T-helper 1 cell treated with Interleukin-12 subunit alpha and Interleukin-12 subunit beta and Interleukin-4 antibody, amounts not matched to agents 30 μg/mL and 1 μg/mL, for 36 hours (primary cell): Measurements from ENCODE around the gene PTPRN2.
"Not testable (repeated sequence)": the region's sequence is repeated elsewhere in the genome, so short reads cannot be mapped to it uniquely, and the experiment has no call there.

Experiments
- H3K27ac Mint-ChIP-seq: one replicate; pipeline ENCODE4 v1.8.0; 2021; ENCODE audit warnings: mild to moderate bottlenecking, mixed read lengths
- H3K27me3 Mint-ChIP-seq: one replicate; pipeline ENCODE4 v1.8.0; 2021; ENCODE audit warnings: low read depth, mixed read lengths
- H3K36me3 Mint-ChIP-seq: one replicate; pipeline ENCODE4 v1.8.0; 2021; ENCODE audit warnings: low read depth, mixed read lengths
- H3K4me1 Mint-ChIP-seq: one replicate; pipeline ENCODE4 v1.8.0; 2021; ENCODE audit warnings: low read depth, mixed read lengths
- H3K4me3 Mint-ChIP-seq: one replicate; pipeline ENCODE4 v1.8.0; 2021; ENCODE audit warnings: mild to moderate bottlenecking, moderate library complexity, mixed read lengths
- H3K9me3 Mint-ChIP-seq: one replicate; pipeline ENCODE4 v1.8.0; 2021; ENCODE audit warnings: mixed read lengths

Gene PTPRN2

GRCh38 chr7:157854066-157854891, 733.3 kb downstream of the PTPRN2 start:
- Mint-ChIP-seq H3K4me1 (peaks cover 9% of the 10 kb centered on the region), H3K27ac (no peak overlapping the region), H3K27me3 (no peaks in the 10 kb centered on the region), H3K9me3 (no peaks in the 10 kb centered on the region), H3K36me3 (no peaks in the 10 kb centered on the region), H3K4me3 (no peak overlapping the region)

- no peak overlapping the region for H3K4me3 Mint-ChIP-seq
- no peak overlapping the region for H3K27ac Mint-ChIP-seq
These were observed 733.9 kb downstream of the PTPRN2 start for GRCh38 chr7:157853789-157854065.

GRCh38 chr7:157853076-157853788, 734.4 kb downstream of the PTPRN2 start:
- Mint-ChIP-seq H3K4me3 (no peak overlapping the region), H3K9me3 (no peaks in the 10 kb centered on the region), H3K27ac (no peak overlapping the region), H3K4me1 (peaks cover 9% of the 10 kb centered on the region), H3K36me3 (no peaks in the 10 kb centered on the region), H3K27me3 (no peaks in the 10 kb centered on the region)

More at GRCh38 chr7:157853789-157854065, 733.9 kb downstream of the PTPRN2 start:
- H3K9me3 Mint-ChIP-seq, result no peaks in the 10 kb centered on the region
- H3K27me3 Mint-ChIP-seq, result no peaks in the 10 kb centered on the region
- H3K36me3 Mint-ChIP-seq, result no peaks in the 10 kb centered on the region
- H3K4me1 Mint-ChIP-seq, result peaks cover 9% of the 10 kb centered on the region

DNA sequence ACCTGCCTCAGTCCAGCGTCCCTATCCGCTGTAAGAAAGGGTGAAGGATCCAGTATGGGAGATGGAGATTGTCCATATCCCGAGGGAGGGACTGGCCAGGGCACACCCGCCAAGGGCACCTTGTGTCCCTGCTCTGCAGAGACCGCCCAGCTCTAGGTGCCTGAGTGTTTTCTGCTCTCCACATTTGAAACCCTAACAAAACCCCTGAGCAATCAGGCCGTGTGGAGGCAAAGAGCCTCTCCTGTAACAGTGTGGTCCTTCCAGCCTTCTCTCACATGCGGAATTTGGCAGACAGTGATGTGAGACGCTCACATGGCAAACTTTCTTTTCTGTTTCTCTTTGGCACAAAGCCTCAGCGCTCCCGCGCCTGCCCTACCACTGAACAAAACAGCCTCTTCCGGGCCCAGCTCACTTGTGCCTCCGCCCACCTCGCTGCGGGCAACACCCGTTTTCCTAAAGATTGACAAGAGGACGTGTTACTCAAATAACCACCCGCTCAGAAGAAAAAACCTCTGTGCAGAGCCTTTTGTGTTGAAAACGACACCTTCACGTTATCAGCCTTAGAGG, 736.0 kb downstream of the PTPRN2 start:
- no peaks in the 10 kb centered on the region for H3K36me3 Mint-ChIP-seq
- H3K27ac Mint-ChIP-seq, result peak overlapping the region; percentile 84
- peak overlapping the region; percentile 69 for H3K4me3 Mint-ChIP-seq
- no peaks in the 10 kb centered on the region for H3K27me3 Mint-ChIP-seq
- H3K4me1 Mint-ChIP-seq, result peaks cover 9% of the 10 kb centered on the region
- no peaks in the 10 kb centered on the region for H3K9me3 Mint-ChIP-seq

DNA sequence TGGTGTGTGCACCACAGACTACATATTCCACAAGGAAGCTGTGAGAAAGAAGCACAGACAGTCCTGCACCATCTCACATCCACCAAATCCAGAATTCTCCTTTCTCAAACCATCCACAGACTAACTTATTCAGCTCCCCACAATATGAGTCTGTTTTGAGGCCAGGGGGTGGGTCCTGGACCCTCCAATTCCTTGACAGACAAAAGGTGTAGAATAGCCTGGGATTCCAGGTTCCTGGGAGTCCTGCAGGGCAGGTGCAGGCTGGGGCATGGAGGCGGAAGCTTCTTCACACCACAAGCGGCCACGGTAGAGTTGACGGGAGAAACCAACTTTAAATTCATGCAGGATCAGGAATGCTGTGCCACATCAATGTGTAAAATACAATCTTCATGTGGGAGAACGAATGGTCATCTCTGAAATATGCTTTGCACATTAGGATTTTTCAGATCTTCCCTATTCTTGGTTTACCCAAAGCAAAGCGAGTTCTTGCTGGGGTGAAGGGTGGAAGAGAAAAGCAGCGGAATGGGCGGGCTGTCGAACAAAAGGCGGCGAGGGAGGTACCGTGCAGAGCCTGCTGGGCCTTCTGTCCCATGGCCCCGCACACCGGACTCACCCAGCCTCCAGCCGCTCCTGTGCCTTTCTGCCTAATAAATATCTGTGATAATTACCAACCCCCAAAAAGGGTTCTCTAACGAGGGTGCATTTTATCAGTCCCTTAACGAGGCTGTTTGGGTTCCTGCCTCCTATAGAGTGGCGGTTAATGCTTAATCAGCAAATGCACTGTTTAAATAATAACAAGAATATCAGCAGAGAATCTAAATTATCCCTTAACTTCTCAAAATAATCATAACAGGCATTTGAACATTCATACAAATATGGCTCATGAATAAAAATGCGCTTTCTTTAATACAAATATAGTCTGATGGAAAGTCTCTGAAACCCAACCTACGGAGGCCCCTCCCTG, 736.9 kb downstream of the PTPRN2 start:
- Mint-ChIP-seq H3K27ac (peak overlapping the region; percentile 84), H3K4me1 (peaks cover 9% of the 10 kb centered on the region), H3K9me3 (no peaks in the 10 kb centered on the region), H3K36me3 (no peaks in the 10 kb centered on the region), H3K27me3 (no peaks in the 10 kb centered on the region), H3K4me3 (peak overlapping the region; percentile 69)

DNA sequence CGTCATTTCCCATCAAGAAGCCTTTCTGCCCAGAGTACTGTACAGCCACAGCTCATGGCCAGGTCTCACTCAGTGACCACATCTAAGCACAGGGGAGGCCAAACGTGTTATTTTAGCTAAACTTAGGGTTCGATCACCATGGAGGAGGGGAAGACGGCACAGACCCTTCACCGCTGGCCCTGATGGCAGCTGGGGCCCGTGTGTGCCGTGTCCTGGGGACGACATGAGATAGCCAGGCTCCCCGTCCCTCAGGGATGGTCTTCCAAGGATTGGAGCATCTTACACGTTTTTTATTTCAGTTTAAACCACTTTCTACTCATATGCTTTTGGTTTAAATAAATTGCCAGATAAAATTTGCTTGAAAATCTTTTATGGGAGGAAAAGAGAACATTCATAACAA, 737.9 kb downstream of the PTPRN2 start:
- Mint-ChIP-seq H3K4me3 (no peak overlapping the region), H3K27ac (no peak overlapping the region)

GRCh38 chr7:157849341-157849596, 738.4 kb downstream of the PTPRN2 start:
- Mint-ChIP-seq H3K27ac (no peak overlapping the region), H3K27me3 (no peaks in the 10 kb centered on the region), H3K4me1 (peaks cover 9% of the 10 kb centered on the region)

More for the DNA sequence above, 737.9 kb downstream of the PTPRN2 start:
- Mint-ChIP-seq H3K4me1 (peaks cover 9% of the 10 kb centered on the region), H3K36me3 (no peaks in the 10 kb centered on the region), H3K27me3 (no peaks in the 10 kb centered on the region), H3K9me3 (no peaks in the 10 kb centered on the region)

DNA sequence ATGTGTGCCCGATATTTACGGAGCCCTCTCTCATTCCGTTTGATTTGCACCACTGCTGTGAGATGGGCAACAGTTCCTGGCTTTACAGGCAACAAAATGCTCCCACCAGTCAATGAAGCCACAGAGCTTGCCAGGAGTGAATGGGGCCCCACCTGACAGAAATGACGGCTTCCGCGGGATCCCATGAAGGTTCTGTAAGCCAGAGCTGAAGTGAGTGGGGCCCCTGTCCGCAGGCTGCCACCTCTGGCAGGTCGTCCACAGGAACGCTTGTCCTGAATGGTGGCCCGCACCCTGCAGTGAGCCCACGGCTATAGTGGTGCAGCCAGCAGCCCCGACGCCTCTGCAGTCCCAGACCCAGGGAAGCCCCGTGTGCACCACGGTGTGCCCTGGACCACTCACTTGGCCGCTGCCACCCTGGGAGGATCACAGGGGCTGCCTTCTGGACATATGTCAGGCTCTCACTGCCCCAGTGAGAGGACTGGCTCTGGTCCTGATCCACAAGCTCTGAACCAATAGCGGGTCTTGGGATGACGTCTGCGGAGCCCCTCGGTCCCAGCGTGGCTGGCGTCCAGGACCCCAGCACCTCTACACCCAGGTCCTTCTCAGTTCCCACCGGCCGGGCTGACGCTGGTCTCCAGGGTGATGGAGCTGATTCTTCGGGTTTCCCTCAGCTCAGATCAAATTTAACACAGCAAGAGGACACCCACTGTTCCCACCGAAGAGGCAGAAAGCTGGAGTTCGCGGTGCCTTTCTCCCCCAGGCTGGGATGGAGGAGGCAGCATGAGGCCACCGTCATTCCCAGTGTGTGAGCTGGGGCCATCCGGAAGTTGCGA, 738.9 kb downstream of the PTPRN2 start:
- H3K4me1 Mint-ChIP-seq, result peaks cover 9% of the 10 kb centered on the region
- no peaks in the 10 kb centered on the region for H3K27me3 Mint-ChIP-seq

More at GRCh38 chr7:157849341-157849596, 738.4 kb downstream of the PTPRN2 start:
- H3K9me3 Mint-ChIP-seq, result no peaks in the 10 kb centered on the region
- H3K4me3 Mint-ChIP-seq, result no peak overlapping the region
- H3K36me3 Mint-ChIP-seq, result no peaks in the 10 kb centered on the region

GRCh38 chr7:157847756-157848487, 739.7 kb downstream of the PTPRN2 start:
- not testable (repeated sequence) for H3K4me3 Mint-ChIP-seq, H3K36me3 Mint-ChIP-seq, H3K27me3 Mint-ChIP-seq, H3K9me3 Mint-ChIP-seq, H3K27ac Mint-ChIP-seq, H3K4me1 Mint-ChIP-seq

More for the DNA sequence above, 738.9 kb downstream of the PTPRN2 start:
- Mint-ChIP-seq H3K4me3 (no peak overlapping the region), H3K27ac (no peak overlapping the region), H3K36me3 (no peaks in the 10 kb centered on the region), H3K9me3 (no peaks in the 10 kb centered on the region)

GRCh38 chr7:157846746-157847145, 740.9 kb downstream of the PTPRN2 start:
- H3K9me3 Mint-ChIP-seq, H3K27ac Mint-ChIP-seq, H3K36me3 Mint-ChIP-seq, H3K4me1 Mint-ChIP-seq, H3K27me3 Mint-ChIP-seq, H3K4me3 Mint-ChIP-seq: not testable (repeated sequence)

- no peaks in the 10 kb centered on the region for H3K4me1 Mint-ChIP-seq
- no peaks in the 10 kb centered on the region for H3K9me3 Mint-ChIP-seq
These were observed 741.4 kb downstream of the PTPRN2 start for GRCh38 chr7:157846271-157846670.

GRCh38 chr7:157845203-157845835, 742.3 kb downstream of the PTPRN2 start:
- no peak overlapping the region for H3K27ac Mint-ChIP-seq
- no peaks in the 10 kb centered on the region for H3K4me1 Mint-ChIP-seq
- H3K9me3 Mint-ChIP-seq, result no peaks in the 10 kb centered on the region
- no peaks in the 10 kb centered on the region for H3K36me3 Mint-ChIP-seq
- H3K4me3 Mint-ChIP-seq, result no peak overlapping the region
- H3K27me3 Mint-ChIP-seq, result no peaks in the 10 kb centered on the region

More at GRCh38 chr7:157846271-157846670, 741.4 kb downstream of the PTPRN2 start:
- Mint-ChIP-seq H3K4me3 (no peak overlapping the region), H3K36me3 (no peaks in the 10 kb centered on the region), H3K27me3 (no peaks in the 10 kb centered on the region), H3K27ac (no peak overlapping the region)

GRCh38 chr7:157844611-157845010, 743.0 kb downstream of the PTPRN2 start:
- H3K27me3 Mint-ChIP-seq, result no peaks in the 10 kb centered on the region
- no peaks in the 10 kb centered on the region for H3K9me3 Mint-ChIP-seq
- H3K27ac Mint-ChIP-seq, result no peak overlapping the region
- no peak overlapping the region for H3K4me3 Mint-ChIP-seq
- no peaks in the 10 kb centered on the region for H3K36me3 Mint-ChIP-seq
- no peaks in the 10 kb centered on the region for H3K4me1 Mint-ChIP-seq
